HG03066 (cell line): ENCODE data around the gene PCSK6.
"Not testable (repeated sequence)": the region's sequence is repeated elsewhere in the genome, so short reads cannot be mapped to it uniquely, and the experiment has no call there.

Experiments used
- ATAC-seq: cut with Tn5 transposase; IDR thresholded peaks from one replicate; pipeline ENCODE4 v1.9.1; 2021; ENCODE audit warnings: low read depth; ENCODE audit not compliant: unreplicated experiment

Gene PCSK6

GRCh38 chr15:101387574-101387973 lies 101.9 kb downstream of the PCSK6 start:
- no peak for ATAC-seq

DNA sequence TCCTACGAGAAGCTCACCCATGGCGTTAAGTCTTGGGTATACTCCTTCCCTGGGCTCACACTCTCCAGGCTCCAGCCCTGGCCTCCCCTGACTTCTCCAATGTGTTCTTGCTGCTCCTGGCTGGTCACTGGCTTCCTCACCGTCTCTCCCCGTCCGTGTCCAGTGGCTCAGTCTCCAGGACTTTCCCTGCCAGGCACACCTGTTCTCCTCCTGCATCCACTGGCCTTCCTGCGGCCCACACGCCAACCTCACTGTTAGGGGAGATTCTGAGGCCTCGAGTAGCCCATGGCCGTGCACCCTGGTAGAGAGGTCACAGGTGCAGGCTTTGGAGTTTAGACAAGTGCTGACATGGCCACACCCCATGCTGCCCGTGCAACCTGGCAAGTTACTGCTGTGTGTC lies 102.5 kb downstream of the PCSK6 start:
- ATAC-seq, result no peak

GRCh38 chr15:101386006-101386405 lies 103.5 kb downstream of the PCSK6 start:
- ATAC-seq, result no peak

GRCh38 chr15:101384276-101384675 lies 105.2 kb downstream of the PCSK6 start:
- ATAC-seq, result no peak

DNA sequence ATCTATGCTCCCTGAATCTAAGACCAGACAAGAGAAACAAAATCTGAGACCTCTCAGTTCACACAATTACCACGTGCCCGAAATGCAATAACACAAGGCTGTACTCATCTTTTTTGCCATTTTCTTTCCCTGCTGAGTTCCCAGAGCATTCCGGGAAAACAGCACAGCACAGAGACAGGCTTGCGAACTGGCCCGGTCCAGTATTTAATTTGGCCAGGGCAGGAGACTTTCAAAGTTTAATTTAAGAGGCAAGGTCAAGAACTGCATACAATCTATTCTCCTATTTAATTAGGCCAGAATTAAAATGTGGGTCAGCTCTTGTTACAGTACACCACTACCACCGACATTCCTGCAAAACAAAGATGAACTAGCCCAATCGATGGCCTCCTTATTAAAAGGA lies 107.0 kb downstream of the PCSK6 start:
- no peak for ATAC-seq

DNA sequence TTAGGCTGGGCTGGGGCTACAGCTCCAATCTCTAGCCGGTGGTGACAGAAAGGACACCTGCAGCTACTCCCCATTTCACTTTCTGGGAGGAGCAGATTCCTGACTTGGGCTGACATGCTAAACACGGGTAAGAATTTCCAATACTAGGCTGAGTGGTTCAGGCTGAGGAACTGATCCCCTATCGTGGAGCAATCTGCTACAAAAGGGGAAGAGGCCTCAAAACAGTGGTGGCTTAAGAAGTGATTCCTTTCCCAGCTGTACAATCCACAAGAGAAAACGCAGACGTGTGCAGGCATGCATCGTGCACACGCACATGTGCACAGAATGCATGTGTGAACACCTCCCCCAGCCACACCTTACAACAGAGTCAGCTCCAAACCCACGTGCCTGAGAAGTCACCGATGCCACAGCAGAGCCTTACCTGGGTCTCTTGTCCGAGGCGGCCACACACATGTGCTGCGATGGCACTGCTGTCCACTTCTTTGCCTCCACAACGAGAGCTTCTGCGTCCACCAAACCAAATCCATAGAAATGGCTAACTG lies 107.8 kb downstream of the PCSK6 start:
- ATAC-seq, result no peak

DNA sequence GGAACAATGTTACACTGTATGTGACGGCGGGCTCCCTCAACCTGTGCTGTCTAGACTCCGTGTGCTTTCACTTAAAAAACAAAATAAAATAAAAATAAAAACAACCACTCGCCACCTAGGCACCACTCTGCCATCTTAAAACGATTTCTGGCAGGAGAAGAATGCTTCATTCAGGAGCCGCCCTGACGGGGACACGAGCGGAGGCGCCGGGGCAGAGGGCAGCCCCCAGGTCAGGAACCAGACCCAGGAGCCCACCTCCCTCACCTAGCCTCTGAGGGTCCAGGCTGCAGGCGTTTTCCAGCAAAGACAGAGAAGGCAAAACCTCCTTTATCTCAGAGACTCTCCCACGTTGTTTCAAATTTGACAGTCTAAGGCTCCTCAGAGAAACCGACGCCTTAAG lies 109.4 kb downstream of the PCSK6 start:
- ATAC-seq, result no peak

- ATAC-seq, result no peak
Measured at GRCh38 chr15:101379647-101380046, 109.9 kb downstream of the PCSK6 start.

- ATAC-seq, result no peak
Measured at GRCh38 chr15:101378879-101379278, 110.6 kb downstream of the PCSK6 start.

DNA sequence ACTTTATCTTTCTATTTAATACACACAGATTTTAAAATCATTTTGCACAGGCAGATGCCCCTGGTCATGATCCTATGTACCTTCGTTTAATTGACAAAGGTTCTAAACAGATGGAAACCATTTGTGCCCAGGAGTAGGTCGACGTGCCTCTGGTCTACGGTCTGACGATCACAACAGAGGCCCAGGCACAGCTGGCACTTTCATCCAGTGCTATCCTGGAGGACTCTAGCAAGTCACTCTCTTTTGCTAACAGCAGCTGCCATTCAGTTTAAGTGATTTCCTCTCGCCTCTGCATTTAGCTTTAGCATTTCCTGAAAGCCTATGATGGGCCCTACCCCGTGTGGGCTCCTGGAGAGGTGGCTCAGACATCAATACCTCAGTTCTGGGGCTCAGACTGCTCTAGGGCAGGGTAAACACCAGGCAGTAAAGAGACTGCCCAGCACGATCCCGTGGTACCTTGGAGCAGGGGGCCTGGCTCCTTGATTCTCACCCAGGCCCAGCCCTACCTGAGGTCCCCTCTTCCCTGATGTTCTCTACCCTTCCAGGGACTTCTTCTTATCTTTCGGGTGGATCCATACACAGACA lies 111.2 kb downstream of the PCSK6 start:
- no peak for ATAC-seq

GRCh38 chr15:101376615-101377395 lies 112.7 kb downstream of the PCSK6 start:
- ATAC-seq, result no peak

DNA sequence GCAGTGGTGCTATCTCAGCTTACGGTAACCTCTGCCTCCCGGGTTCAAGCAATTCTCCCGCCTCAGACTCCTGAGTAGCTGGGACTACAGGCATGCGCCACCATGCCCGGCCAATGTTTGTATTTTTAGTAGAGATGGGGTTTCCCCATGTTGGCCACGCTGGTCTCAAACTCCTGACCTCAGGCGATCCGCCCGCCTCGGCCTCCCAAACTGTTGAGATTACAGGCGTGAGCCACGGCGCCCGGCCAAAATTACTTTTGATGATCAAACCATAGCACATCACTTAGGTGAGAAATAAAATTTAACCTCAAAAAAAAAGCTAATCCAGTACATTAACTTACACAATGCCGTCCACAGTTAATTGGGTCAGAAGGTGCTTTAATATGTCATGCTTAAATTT lies 114.5 kb downstream of the PCSK6 start:
- ATAC-seq, result not testable (repeated sequence)

- no peak for ATAC-seq
Measured at GRCh38 chr15:101374326-101374725, 115.2 kb downstream of the PCSK6 start.

DNA sequence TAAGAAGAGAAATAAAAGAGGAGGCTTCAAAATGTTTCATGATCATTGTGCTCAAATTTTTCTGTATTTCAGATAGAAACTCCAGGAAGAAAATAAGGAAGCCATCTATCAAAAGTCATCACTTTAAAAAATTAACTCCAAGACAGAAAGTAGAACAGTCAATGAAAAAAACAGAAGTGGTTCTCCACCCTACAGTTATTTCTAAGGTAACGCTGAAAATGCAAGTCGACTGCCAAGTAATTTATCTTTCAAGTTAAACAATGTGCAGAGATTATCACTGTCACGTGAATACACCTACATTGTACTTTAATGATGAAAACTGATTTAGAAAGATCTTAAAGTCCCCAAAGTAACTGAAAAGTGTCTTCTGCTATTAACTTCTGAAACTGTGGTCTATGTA lies 115.9 kb downstream of the PCSK6 start:
- no peak for ATAC-seq

GRCh38 chr15:101372960-101373525 lies 116.5 kb downstream of the PCSK6 start:
- ATAC-seq, result no peak

DNA sequence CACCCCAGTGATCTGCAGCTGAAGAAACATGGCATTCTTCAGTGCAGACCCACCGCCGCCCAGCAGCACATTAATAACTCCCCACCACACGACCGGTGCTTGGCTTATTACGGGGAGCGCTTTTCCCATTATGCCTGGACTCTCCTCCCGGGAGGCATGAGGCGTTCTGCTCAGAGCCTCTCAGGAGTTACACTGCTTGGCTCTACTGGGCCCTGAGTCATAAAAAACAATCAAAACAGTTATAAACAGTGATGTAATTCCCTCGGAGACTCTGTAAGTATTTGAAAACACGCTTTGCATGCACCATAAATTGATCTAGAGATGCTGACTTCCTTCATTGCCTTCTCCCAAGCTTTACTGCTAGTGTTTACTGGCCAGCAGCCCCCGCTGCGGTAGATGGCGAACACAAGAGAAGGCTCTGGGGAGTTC lies 117.3 kb downstream of the PCSK6 start:
- ATAC-seq, result no peak

DNA sequence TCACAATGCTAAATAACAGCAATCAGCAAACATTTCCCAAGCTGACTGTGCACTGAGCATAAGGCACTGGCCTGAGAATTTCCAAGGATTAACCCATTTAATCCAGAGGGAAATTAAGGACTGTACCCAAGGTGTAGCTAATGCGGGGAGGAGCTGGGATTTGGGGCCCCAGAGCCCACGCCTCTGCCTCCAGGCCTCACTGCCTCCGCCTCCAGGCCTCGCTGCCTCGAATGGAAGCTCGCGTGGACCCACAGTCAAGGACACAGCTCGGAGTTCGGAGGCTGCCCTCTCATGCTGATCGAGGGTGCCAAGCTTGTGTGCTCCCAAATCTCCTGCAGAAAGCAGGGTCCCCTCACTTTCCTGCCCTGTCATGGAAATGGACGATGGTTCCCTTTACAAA lies 118.0 kb downstream of the PCSK6 start:
- ATAC-seq, result no peak

DNA sequence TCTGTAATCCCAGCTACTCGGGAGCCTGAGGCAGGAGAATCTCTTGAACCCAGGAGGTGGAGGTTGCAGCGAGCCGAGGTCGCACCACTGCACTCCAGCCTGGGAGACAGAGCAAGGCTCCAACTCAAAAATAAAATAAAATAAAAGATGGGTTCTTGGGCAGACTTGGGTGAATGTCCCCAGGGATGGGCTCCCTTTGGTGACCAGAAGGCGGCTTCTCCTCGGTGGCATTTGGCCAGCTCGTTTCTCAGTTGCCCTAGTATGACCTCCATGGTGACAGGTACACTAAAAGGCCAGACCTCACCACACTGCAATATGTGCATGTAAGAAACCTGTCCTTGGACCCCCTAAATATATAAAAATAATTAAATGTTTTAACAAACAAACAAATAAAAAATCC lies 118.4 kb downstream of the PCSK6 start:
- ATAC-seq, result no peak

DNA sequence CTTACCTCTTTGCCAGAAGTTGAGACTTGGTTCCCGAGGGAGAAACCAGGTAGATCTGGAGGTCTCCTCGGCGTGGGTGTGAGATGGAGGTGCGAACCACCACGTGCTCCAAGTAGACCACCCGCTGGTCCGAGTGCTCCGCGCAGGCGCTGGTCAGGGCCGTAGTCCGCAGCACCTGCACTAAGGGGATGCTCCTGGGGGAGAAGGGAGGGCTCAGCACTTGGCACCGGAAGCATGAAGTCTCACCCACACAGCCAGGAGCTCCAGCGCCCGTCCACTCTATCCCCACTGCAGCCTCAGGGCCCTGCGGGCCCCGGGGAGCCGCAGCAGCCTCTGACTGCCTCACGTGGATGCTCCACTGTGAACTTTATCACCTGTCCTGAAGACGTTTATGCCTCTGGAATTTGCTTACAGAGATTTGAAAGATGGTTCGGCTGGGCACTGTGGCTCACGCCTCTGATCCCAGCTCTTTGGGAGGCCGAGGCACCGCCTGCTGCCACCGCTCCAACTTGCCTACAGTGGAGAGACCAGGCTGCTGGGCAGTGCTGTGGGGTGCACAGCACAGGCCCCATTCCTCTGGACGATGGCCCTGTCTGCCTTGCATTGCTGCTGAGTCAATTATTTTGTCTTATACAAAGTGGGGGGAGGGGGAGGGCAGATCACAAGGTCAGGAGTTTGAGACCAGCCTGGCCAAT lies 119.0 kb downstream of the PCSK6 start:
- no peak for ATAC-seq

DNA sequence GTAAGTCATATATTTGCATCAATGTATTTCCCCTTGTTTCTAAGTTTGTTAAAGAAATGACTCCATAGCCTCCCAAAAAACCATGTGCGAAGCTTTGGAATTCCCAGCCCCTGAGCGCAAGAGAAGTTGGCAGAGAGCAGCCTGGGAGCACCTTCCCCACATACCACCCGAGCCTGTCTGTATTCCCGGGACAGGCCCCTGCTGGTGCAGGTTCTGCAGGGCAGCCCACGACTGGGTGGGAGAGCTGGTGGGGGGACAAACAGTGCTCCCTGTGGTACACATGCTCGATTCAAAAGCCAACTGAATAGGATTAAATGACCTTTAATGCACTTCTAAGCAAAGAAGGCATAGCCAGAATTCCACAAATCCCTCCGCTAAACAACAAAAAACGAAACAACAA lies 119.8 kb downstream of the PCSK6 start:
- ATAC-seq, result no peak
